ENCODE measurements around the gene ADCY3. TPM values are rescaled to one million over a fixed set of nuclear protein-coding genes. Genes with fewer than 3 reads are reported as not detected.

ADCY3 gene
- total and polyA plus RNA-seq, 9 of the 15 experiments (the other 6 are each of a cell fraction or from before 2014, with no cell fraction given), result 1.5 to 54.8 (median 26.3) TPM

DNA sequence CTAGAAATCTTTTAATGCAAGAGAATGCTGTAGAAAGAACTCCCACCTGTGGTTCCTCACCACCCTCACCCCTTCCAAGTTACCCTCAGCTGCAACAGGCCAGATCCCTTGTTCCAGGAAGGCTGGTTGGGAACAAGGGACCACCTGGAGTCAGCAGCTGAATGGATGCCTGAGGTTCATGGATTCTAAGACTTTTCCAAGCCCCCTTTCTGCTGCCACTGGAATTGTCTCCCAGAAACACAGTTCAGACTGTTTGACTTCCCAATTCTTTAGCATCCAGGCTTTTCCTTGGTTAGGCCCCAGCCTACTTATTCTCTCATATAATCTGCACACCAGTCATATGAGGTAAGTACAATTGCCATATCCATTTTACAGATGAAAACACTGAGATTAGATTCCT lies 8.0 kb upstream of the ADCY3 start:
- no peaks in the 10 kb centered on the region for H4K20me1 ChIP-seq (replicated peaks; ENCODE audit: control insufficient read depth, insufficient read depth, low read length)
- BruUV-seq (replicated peaks), result no TSS peak
- no peak for ATAC-seq
- H3K79me2 ChIP-seq (ENCODE audit: control insufficient read depth, insufficient read depth, low read length), result no peaks in the 10 kb centered on the region
- ChIA-PET POLR2A (no interaction called here), CTCF (ENCODE audit: low intra/inter-chr PET ratio) (no interaction called here)
- intact Hi-C loops (cut with micrococcal nuclease) (no loop called here), in situ Hi-C loops (cut with MboI) (no loop called here)
- no peak for DNase-seq (ENCODE audit: extremely low read depth in 1 of 4, low spot score in 3 of 4)
- no peaks in the 10 kb centered on the region for H3K9me3 ChIP-seq (replicated peaks; ENCODE audit: control insufficient read depth, insufficient read depth, low read depth, low read length)
- no peaks in the 10 kb centered on the region for H3K9me1 ChIP-seq (ENCODE audit: control insufficient read depth, insufficient read depth, low read length)
- H3K27ac ChIP-seq (ENCODE audit: extremely low read depth, low read depth, low read length), result no peak overlapping the region
- H3K4me2 ChIP-seq (ENCODE audit: insufficient read depth, low read length), result no peak overlapping the region
- no peak for FAIRE-seq
- H2AFZ ChIP-seq (ENCODE audit: low read depth, low read length), result no peak overlapping the region
- no peak overlapping the region for H3K4me3 ChIP-seq
- H3K4me1 ChIP-seq (replicated peaks in 1 of 2; ENCODE audit: control insufficient read depth in 2 of 2, insufficient read depth in 2 of 2, low read length in 2 of 2), result peaks cover 14 to 29% of the 10 kb centered on the region in 2 experiments; a peak in 4 of 5 replicates
- no peaks in the 10 kb centered on the region for H3K27me3 ChIP-seq (ENCODE audit: control insufficient read depth in 2 of 2, insufficient read depth in 2 of 2, low read length in 2 of 2)
- TF ChIP-seq, protein P1, sequence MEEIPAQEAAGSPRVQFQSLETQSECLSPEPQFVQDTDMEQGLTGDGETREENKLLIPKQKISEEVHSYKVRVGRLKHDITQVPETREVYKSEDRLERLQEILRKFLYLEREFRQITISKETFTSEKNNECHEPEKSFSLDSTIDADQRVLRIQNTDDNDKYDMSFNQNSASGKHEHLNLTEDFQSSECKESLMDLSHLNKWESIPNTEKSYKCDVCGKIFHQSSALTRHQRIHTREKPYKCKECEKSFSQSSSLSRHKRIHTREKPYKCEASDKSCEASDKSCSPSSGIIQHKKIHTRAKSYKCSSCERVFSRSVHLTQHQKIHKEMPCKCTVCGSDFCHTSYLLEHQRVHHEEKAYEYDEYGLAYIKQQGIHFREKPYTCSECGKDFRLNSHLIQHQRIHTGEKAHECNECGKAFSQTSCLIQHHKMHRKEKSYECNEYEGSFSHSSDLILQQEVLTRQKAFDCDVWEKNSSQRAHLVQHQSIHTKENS (CRISPR knock-in tag; IDR thresholded peaks at IDR 0.05), result no peak
- TF ChIP-seq, protein P2, sequence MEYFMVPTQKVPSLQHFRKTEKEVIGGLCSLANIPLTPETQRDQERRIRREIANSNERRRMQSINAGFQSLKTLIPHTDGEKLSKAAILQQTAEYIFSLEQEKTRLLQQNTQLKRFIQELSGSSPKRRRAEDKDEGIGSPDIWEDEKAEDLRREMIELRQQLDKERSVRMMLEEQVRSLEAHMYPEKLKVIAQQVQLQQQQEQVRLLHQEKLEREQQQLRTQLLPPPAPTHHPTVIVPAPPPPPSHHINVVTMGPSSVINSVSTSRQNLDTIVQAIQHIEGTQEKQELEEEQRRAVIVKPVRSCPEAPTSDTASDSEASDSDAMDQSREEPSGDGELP (CRISPR knock-in tag; IDR thresholded peaks at IDR 0.05; ENCODE audit: borderline replicate concordance), result no peak
- TF ChIP-seq, protein P3, sequence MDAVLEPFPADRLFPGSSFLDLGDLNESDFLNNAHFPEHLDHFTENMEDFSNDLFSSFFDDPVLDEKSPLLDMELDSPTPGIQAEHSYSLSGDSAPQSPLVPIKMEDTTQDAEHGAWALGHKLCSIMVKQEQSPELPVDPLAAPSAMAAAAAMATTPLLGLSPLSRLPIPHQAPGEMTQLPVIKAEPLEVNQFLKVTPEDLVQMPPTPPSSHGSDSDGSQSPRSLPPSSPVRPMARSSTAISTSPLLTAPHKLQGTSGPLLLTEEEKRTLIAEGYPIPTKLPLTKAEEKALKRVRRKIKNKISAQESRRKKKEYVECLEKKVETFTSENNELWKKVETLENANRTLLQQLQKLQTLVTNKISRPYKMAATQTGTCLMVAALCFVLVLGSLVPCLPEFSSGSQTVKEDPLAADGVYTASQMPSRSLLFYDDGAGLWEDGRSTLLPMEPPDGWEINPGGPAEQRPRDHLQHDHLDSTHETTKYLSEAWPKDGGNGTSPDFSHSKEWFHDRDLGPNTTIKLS (IDR thresholded peaks at IDR 0.05; ENCODE audit: borderline replicate concordance, low read depth), result no peak
- TF ChIP-seq PTTG1 (tag; IDR thresholded peaks at IDR 0.05; ENCODE audit: low read depth), result no peak
- TF ChIP-seq, protein P4, sequence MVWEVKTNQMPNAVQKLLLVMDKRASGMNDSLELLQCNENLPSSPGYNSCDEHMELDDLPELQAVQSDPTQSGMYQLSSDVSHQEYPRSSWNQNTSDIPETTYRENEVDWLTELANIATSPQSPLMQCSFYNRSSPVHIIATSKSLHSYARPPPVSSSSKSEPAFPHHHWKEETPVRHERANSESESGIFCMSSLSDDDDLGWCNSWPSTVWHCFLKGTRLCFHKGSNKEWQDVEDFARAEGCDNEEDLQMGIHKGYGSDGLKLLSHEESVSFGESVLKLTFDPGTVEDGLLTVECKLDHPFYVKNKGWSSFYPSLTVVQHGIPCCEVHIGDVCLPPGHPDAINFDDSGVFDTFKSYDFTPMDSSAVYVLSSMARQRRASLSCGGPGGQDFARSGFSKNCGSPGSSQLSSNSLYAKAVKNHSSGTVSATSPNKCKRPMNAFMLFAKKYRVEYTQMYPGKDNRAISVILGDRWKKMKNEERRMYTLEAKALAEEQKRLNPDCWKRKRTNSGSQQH (CRISPR knock-in tag; IDR thresholded peaks at IDR 0.05), result no peak
- TF ChIP-seq ZC3H4 (CRISPR knock-in tag; IDR thresholded peaks at IDR 0.05; ENCODE audit: borderline replicate concordance), result no peak
- TF ChIP-seq NEUROD1 (IDR thresholded peaks at IDR 0.05; ENCODE audit: borderline replicate concordance, low read depth, low read length, partially characterized antibody), result no peak
- TF ChIP-seq, protein P5, sequence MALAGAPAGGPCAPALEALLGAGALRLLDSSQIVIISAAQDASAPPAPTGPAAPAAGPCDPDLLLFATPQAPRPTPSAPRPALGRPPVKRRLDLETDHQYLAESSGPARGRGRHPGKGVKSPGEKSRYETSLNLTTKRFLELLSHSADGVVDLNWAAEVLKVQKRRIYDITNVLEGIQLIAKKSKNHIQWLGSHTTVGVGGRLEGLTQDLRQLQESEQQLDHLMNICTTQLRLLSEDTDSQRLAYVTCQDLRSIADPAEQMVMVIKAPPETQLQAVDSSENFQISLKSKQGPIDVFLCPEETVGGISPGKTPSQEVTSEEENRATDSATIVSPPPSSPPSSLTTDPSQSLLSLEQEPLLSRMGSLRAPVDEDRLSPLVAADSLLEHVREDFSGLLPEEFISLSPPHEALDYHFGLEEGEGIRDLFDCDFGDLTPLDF (CRISPR knock-in tag; IDR thresholded peaks at IDR 0.05), result no peak
- TF ChIP-seq NCOA6 (IDR thresholded peaks at IDR 0.05), result no peak
- H3K9ac ChIP-seq (ENCODE audit: insufficient read depth in 1 of 2, low read depth in 2 of 2, low read length in 2 of 2), result no peak overlapping the region; a peak in 1 of 4 replicates
- no peaks in the 10 kb centered on the region; the same call in 2 of the 3 replicates for H3K36me3 ChIP-seq (ENCODE audit: control insufficient read depth, insufficient read depth, low read length)
